ENCODE measurements around the gene FUT8.

DNA sequence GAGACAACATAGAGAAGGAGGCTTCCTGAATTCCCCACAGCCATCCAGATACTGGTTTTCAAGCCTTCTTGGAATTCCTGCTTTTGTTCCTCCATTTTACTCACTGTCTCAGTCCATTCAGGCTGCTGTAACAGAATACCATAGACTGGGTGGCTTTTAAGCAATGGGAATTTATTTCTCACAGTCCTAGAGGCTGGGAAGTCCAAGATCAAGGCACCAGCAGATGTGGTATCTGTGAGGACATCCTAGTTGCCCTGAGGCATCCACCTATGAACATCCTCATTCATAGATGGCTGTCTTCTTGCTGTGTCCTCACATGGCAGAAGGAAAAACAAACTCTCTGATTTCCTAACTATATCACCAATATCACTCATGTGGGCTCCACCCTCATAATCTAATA lies 374.9 kb downstream of the FUT8 start:
- TF ChIP-seq NFIC (IDR thresholded peaks at IDR 0.05; ENCODE audit: borderline replicate concordance): no peak
- no peak for TF ChIP-seq RCOR1 (IDR thresholded peaks at IDR 0.05; ENCODE audit: low read length)
- TF ChIP-seq, protein P1, sequence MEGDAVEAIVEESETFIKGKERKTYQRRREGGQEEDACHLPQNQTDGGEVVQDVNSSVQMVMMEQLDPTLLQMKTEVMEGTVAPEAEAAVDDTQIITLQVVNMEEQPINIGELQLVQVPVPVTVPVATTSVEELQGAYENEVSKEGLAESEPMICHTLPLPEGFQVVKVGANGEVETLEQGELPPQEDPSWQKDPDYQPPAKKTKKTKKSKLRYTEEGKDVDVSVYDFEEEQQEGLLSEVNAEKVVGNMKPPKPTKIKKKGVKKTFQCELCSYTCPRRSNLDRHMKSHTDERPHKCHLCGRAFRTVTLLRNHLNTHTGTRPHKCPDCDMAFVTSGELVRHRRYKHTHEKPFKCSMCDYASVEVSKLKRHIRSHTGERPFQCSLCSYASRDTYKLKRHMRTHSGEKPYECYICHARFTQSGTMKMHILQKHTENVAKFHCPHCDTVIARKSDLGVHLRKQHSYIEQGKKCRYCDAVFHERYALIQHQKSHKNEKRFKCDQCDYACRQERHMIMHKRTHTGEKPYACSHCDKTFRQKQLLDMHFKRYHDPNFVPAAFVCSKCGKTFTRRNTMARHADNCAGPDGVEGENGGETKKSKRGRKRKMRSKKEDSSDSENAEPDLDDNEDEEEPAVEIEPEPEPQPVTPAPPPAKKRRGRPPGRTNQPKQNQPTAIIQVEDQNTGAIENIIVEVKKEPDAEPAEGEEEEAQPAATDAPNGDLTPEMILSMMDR (IDR thresholded peaks at IDR 0.05): no peak
